ENCODE data around the gene RND2. TPM values are rescaled to one million over a fixed set of nuclear protein-coding genes. Genes with fewer than 3 reads are reported as not detected.
A peak's percentile ranks its signal among the peaks of the same experiment; 100 is the strongest.

RND2 gene
- total and polyA plus RNA-seq, 2 of the 13 experiments (the other 11 are each of a cell fraction or from before 2014, with no cell fraction given), result 0.05 to 0.11 TPM

DNA sequence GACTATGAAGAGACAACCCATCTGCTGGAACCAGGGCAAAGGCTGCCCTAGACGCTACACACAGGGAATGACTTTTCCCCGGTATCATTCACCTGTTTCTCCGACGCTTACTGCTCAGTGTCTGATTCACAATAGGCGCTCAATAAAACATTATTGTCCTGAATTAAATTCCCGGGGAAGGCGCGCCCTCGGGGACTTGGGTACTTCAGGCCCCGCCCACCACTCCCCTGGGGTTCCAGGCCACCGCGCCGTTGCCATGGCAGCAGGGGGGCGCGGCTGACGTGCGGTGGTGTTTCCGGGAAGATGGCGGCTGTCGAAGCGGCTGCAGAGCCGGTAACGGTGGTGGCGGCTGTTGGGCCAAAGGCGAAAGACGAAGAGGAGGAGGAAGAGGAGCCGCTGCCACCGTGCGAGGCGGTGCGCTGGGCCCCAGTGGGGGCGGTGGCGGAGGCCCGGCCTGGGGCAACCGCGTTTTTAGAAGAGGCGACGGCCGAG, 44.7 kb upstream of the RND2 start, which contains the start of gene RUNDC1 (continued):
- TF ChIP-seq, protein P1, sequence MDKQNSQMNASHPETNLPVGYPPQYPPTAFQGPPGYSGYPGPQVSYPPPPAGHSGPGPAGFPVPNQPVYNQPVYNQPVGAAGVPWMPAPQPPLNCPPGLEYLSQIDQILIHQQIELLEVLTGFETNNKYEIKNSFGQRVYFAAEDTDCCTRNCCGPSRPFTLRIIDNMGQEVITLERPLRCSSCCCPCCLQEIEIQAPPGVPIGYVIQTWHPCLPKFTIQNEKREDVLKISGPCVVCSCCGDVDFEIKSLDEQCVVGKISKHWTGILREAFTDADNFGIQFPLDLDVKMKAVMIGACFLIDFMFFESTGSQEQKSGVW (CRISPR knock-in tag; IDR thresholded peaks at IDR 0.05; ENCODE audit: borderline replicate concordance), result no peak
- no peak for TF ChIP-seq TBP (CRISPR knock-in tag; IDR thresholded peaks at IDR 0.05)
- TF ChIP-seq, protein P2, sequence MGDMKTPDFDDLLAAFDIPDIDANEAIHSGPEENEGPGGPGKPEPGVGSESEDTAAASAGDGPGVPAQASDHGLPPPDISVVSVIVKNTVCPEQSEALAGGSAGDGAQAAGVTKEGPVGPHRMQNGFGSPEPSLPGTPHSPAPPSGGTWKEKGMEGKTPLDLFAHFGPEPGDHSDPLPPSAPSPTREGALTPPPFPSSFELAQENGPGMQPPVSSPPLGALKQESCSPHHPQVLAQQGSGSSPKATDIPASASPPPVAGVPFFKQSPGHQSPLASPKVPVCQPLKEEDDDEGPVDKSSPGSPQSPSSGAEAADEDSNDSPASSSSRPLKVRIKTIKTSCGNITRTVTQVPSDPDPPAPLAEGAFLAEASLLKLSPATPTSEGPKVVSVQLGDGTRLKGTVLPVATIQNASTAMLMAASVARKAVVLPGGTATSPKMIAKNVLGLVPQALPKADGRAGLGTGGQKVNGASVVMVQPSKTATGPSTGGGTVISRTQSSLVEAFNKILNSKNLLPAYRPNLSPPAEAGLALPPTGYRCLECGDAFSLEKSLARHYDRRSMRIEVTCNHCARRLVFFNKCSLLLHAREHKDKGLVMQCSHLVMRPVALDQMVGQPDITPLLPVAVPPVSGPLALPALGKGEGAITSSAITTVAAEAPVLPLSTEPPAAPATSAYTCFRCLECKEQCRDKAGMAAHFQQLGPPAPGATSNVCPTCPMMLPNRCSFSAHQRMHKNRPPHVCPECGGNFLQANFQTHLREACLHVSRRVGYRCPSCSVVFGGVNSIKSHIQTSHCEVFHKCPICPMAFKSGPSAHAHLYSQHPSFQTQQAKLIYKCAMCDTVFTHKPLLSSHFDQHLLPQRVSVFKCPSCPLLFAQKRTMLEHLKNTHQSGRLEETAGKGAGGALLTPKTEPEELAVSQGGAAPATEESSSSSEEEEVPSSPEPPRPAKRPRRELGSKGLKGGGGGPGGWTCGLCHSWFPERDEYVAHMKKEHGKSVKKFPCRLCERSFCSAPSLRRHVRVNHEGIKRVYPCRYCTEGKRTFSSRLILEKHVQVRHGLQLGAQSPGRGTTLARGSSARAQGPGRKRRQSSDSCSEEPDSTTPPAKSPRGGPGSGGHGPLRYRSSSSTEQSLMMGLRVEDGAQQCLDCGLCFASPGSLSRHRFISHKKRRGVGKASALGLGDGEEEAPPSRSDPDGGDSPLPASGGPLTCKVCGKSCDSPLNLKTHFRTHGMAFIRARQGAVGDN (CRISPR knock-in tag; IDR thresholded peaks at IDR 0.05), result peak; percentile 73; the same call in 1 of the 2 replicates
- no peak for TF ChIP-seq ZNF251 (CRISPR knock-in tag; IDR thresholded peaks at IDR 0.05)
- no peak for TF ChIP-seq ZNF513 (CRISPR knock-in tag; conservative IDR thresholded peaks at IDR 0.05)
- TF ChIP-seq CENPX (CRISPR knock-in tag; IDR thresholded peaks at IDR 0.05), result no peak
- TF ChIP-seq KLF12 (CRISPR knock-in tag; IDR thresholded peaks at IDR 0.05; ENCODE audit: borderline replicate concordance), result no peak
- TF ChIP-seq STAT5B (CRISPR knock-in tag; IDR thresholded peaks at IDR 0.05), result no peak
- no peak; the same call in none of the 2 replicates for TF ChIP-seq ERF (CRISPR knock-in tag; IDR thresholded peaks at IDR 0.05)
- TF ChIP-seq ZNF616 (CRISPR knock-in tag; IDR thresholded peaks at IDR 0.05; ENCODE audit: low read depth), result no peak
- no peak for TF ChIP-seq ZNF530 (CRISPR knock-in tag; IDR thresholded peaks at IDR 0.05; ENCODE audit: low read depth)
- TF ChIP-seq ZNF20 (CRISPR knock-in tag; IDR thresholded peaks at IDR 0.05), result no peak
- no peak for TF ChIP-seq TBL1XR1 (IDR thresholded peaks at IDR 0.05; ENCODE audit: borderline replicate concordance, low read length, partially characterized antibody)
- TF ChIP-seq TAF1 (CRISPR knock-in tag; IDR thresholded peaks at IDR 0.05), result peak; percentile 79
- TF ChIP-seq, protein P3, sequence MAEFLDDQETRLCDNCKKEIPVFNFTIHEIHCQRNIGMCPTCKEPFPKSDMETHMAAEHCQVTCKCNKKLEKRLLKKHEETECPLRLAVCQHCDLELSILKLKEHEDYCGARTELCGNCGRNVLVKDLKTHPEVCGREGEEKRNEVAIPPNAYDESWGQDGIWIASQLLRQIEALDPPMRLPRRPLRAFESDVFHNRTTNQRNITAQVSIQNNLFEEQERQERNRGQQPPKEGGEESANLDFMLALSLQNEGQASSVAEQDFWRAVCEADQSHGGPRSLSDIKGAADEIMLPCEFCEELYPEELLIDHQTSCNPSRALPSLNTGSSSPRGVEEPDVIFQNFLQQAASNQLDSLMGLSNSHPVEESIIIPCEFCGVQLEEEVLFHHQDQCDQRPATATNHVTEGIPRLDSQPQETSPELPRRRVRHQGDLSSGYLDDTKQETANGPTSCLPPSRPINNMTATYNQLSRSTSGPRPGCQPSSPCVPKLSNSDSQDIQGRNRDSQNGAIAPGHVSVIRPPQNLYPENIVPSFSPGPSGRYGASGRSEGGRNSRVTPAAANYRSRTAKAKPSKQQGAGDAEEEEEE (CRISPR knock-in tag; IDR thresholded peaks at IDR 0.05; ENCODE audit: borderline replicate concordance), result no peak
- no peak for TF ChIP-seq ZNF3 (CRISPR knock-in tag; IDR thresholded peaks at IDR 0.05)
- TF ChIP-seq ZNF430 (CRISPR knock-in tag; IDR thresholded peaks at IDR 0.05), result peak; percentile 70; the same call in 1 of the 2 replicates
- no peak for TF ChIP-seq MED13 (CRISPR knock-in tag; IDR thresholded peaks at IDR 0.05)
- TF ChIP-seq ZNF850 (CRISPR knock-in tag; conservative IDR thresholded peaks at IDR 0.05), result no peak
- TF ChIP-seq USF2 (IDR thresholded peaks at IDR 0.05; ENCODE audit: low read depth, low read length), result no peak
- TF ChIP-seq USF2 (CRISPR knock-in tag; IDR thresholded peaks at IDR 0.05; ENCODE audit: borderline replicate concordance), result no peak; the same call in 1 of the 2 replicates

All from HepG2 (cell line).